DOHH2 (cell line): ENCODE results near the gene CALY.

ENCODE experiments used
- EZH2phosphoT487 ChIP-seq: fragments of 200-600 bp; sonication (generic); IDR thresholded peaks from 2 replicates; pipeline ENCODE4 v1.6.1; 2017; ENCODE audit warnings: borderline replicate concordance, mild to moderate bottlenecking, antibody characterized with exemption, low read length, moderate library complexity, mixed read lengths
- TF ChIP-seq, protein P1 (sequence below): fragments of 200-600 bp; sonication (generic); IDR thresholded peaks from one replicate; pipeline ENCODE4 v1.5.1; 2014; ENCODE audit warnings: antibody characterized with exemption, mild to moderate bottlenecking, low read depth, low read length; ENCODE audit not compliant: poor library complexity, severe bottlenecking

DNA sequence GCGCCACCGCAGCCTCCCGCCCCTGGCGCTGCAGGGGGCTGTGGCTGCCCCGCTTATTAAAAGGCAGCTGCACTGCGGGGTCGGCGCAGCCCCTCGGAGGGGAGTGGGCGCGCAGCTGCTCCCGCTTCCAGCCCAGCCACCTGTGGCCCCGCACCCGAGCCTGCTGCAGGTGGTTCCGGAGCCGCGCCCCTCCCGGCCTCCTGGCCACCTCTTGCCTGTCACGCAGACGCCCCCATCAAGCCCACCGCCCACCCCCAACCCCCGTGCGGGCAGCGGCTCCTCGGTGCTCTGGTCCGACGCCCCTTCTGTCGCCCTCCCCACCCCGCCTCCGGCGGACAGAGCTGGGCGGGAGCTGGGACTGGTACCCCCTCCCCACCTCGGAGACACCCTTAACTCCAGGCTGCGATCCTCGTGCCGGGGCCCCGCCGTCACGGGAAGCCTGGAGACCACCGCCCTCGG is 549 bp downstream of the CALY start:
- TF ChIP-seq, protein P1, sequence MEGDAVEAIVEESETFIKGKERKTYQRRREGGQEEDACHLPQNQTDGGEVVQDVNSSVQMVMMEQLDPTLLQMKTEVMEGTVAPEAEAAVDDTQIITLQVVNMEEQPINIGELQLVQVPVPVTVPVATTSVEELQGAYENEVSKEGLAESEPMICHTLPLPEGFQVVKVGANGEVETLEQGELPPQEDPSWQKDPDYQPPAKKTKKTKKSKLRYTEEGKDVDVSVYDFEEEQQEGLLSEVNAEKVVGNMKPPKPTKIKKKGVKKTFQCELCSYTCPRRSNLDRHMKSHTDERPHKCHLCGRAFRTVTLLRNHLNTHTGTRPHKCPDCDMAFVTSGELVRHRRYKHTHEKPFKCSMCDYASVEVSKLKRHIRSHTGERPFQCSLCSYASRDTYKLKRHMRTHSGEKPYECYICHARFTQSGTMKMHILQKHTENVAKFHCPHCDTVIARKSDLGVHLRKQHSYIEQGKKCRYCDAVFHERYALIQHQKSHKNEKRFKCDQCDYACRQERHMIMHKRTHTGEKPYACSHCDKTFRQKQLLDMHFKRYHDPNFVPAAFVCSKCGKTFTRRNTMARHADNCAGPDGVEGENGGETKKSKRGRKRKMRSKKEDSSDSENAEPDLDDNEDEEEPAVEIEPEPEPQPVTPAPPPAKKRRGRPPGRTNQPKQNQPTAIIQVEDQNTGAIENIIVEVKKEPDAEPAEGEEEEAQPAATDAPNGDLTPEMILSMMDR = no peak
- no peak for TF ChIP-seq EZH2phosphoT487
